Activated CD8-positive, alpha-beta memory T cell treated with anti-CD3 and anti-CD28 coated beads, Interleukin-2, amount 50 U/mL, for 1 hour (primary cell): Measurements from ENCODE around the gene TRPM6.
"Not testable (repeated sequence)": the region's sequence is repeated elsewhere in the genome, so short reads cannot be mapped to it uniquely, and the experiment has no call there.

Source experiments
- DNase-seq: peaks from one replicate; pipeline ENCODE4 v3.0.0-alpha.2; 2020; ENCODE audit errors: extremely low read depth

Gene TRPM6

DNA sequence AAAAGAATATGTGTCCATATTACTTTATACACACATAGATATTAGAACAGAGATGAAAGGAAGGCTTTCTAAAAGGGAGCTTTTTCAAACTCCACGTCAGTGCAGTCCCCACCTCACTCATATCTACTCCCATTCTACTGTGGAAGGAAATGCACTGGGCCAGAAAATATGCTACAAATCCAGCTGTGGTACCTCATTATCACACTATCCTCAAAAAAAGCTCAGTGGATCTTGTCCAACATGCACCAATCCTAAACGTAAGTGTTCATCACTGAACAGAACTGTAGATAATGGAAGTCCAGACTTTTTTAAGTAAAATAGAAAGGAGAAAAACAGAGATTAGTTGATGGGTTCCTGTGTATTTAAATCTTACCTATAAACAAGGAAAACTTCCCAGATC lies 27.9 kb downstream of the TRPM6 start:
- DNase-seq, result no peak

DNA sequence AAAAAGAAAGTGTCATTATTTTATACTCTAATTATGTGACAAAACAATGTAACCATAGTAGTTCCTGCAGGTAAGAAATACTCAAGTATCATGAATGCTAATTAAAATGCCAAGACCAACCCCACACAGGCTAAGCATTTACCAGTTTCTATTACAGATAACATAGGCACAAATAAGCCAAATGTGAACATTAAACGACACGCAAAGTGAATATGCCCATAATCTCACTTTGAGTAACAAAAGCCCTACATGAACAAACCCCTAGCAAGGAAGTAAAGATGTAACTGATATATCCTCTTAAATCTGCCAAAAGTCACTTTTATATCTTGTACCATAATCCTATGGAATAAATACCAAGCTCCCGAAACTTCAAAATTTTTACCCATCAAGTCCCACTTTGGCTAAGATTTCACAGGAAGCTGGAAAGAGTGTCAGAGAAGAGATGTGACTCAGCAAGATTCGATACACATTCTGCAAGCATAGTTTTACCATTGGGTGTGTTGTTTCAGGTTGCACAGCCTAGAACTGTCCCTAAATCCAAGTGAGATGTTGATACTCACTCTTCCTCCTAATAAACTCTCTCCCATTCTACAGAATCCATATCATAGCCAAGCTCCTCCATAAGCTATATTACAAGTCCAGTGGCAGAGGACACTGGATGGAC lies 28.8 kb downstream of the TRPM6 start:
- DNase-seq, result no peak

DNA sequence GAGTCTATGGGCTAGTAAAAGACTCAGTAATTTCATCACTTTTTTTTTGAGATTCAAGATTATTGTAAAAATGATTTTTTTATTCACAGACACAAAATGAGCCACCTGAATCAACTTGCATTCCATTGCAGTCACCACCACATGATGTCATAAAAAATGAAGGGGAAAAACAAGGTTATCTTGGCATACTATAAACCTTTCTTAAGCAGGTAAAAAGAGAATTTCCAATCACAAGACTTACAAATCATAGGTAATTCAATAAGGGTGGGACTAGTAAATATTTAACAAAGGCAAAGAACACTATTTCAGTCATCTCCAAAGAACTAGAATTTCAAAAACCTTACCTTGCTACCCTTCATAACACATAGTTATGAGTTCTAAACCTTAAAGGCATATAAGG lies 30.7 kb downstream of the TRPM6 start:
- no peak for DNase-seq

DNA sequence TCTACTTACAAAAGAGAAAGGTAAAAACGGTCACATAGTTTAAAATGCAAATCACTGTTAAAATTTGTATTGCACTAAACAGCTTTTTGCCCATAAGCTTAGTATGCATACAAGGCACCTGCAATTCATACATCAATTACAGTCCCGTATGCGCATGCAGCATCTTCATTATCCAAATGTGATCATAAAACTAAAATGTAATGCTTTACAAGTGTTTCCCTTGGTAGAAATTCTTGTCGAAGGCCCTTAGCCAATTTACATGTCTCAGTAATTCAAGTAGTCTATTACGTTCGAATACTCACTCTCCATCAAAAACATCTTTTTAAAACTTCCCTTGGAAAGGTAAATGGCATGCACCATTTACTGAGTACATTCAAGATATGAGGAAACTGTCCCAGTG lies 32.6 kb downstream of the TRPM6 start:
- no peak for DNase-seq

DNA sequence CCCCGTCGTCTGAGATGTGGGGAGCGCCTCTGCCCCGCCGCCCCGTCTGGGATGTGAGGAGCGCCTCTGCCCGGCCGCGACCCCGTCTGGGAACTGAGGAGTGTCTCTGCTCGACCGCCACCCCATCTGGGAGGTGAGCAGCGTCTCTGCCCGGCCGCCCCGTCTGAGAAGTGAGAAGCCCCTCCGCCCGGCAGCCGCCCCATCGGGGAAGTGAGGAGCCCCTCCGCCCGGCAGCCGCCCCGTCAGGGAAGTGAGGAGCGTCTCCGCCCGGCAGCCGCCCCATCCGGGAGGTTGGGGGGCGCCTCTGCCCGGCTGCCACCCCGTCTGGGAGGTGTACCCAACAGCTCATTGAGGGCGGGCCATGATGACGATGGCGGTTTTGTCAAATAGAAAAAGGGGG lies 34.7 kb downstream of the TRPM6 start:
- DNase-seq, result not testable (repeated sequence)

DNA sequence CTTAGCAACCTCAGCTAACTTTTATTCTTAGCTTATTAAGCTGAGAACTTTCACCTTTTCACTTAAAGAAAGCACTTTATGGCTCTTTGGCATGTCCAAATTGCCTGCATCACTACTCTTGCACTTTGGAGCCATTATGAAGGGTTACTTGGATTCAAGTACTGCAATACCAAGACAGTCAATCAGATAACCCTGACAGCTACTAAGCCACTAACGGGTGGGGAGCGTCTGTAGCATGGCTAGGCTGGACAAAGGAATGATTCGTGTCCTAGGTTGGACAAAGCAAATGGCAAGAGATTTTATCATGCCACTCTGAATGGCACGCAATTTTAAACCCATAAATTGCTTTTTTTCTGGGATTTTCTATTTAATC lies 39.6 kb downstream of the TRPM6 start:
- no peak for DNase-seq

DNA sequence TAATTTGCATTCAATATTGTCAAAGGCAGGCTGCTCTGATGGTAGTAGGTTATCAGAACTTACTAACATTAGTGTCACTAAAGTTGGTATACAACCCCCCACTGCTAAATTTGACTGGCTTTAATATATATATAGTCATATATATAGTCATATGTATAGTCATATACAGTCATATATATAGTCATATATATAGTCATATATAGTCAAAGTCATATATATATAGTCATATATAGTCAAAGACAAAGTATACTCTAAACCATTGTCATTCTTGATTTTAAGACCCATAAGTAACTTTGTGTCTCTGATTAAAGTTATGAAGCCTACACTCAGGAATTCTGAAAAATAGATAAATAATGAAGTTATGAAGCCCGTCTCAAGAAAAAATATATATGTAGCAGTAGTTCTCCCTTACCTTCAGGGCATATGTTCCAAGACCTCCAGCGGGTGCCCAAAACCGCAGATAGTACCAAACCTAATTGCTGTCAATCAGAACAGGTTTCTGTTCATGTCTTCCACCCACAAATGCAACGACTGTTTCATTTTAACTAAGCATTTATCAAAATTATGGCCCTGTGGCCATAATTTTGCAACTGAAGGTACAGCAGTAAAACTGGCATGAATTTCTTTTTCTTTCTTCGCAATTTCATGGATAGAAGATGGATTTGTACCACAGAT lies 40.1 kb downstream of the TRPM6 start:
- DNase-seq, result no peak

DNA sequence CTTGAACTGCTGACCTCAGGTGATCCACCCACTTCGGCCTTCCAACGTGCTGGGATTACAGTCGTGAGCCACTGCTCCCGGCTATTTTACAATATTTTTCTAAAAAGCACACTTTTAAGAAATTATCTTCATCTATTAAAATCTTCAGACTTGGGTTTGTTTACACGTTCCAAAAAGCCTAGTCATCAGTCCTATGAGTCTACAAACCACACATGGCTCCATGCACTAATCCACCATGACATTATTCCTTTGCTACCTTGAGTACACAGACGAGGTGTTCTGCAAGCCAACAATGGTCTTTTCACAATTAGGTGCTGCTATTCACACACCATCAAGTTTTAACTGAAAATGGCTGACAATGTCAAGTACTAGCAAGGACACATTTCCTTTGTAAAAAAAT lies 41.0 kb downstream of the TRPM6 start:
- DNase-seq, result no peak

DNA sequence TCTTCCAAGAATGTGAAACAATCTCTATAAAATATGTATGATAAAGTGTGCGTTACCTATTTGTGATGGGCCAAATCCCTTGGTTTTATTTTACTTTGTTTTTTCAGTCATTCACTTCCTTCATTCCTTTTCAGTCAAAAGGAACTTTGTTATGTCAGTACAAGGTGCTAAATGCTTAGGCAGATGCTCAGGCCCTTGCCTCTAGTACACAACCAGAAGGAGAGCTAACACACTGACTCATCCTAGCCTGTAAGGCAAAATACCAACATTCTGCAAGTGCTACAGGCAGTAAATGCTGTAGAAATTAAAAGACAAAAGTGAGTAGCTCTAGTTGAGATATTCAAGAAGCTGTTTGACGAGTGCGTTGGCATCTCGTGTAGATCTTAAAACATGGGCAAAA lies 49.4 kb downstream of the TRPM6 start:
- no peak for DNase-seq

DNA sequence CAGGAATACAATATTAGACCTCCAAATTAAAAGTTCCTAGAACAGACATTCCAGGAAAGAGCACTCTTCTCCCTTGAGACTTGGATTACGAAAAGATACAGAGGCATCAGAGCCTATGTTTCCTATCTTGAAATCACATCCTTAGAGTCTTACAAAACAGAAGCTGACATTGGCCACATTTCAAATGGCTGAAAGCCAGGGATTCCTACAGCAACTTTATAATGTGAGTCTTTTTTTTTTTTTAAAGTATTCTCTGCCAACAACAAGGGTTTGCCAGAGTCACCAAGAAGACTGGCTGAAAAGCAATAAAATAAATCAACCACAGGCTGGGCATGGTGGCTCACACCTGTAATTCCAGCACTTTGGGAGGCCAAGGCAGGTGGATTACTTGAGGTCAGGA lies 63.1 kb downstream of the TRPM6 start:
- no peak for DNase-seq

DNA sequence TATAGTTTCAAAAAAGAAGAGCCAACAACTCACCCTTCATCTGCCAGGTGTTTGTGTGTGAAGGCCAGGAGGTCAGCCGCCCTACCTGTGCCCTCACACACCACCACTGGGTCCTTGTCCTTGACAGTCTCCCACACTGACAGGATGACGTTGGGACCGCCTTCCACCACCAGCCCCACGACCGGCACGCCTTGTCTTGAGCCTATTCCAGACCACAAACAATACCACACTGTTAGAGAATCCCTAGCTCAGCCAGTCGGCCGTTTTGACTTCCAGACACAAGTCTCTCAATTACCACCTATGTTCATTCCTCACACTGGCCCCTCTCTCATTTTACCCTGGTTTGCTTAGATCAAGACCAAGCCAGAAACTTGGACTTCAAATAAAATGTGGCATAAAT lies 66.1 kb downstream of the TRPM6 start:
- no peak for DNase-seq

DNA sequence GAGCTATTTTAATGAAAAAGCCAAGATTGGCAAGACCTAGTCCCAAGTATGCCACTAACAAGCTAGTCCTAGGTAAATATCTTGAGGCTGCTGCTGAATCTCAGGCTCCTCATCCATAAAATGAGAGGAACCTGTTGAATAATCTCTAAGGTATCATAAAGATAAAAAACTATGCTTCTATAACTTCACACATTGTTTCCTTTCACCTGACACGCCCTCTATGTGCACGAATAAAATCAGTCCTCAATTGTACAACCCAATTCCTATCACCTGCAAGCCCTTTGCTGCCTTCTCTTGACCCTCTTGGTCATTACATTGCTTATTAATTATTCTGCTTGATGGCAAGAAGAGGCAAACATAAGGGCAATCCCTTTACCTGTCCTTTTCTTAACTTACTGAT lies 69.9 kb downstream of the TRPM6 start:
- DNase-seq, result no peak

DNA sequence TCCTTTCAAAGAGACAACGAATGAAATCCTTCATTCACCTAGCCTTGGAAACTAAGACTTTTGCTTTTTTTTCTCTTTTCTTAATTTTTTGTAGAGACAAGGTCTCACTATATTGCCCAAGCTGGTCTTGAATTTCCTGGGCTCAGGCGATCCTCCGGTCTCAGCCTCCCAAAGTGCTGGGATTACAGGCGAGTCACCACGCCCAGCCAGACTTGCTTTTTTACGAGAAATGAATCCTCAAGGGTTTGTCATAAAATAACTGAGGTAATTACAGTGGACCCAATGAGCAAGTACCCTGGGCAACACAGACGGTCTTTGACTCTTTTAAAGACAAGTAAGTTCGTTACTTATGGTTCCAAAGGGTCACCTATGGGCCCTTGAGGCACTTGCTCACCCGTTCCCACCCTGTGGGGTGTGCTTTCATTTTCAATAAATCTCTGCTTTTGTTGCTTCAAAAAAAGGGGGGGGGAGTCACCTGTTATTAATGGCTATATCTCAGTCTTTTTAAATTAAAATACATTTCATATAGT lies 70.4 kb downstream of the TRPM6 start:
- DNase-seq, result no peak

DNA sequence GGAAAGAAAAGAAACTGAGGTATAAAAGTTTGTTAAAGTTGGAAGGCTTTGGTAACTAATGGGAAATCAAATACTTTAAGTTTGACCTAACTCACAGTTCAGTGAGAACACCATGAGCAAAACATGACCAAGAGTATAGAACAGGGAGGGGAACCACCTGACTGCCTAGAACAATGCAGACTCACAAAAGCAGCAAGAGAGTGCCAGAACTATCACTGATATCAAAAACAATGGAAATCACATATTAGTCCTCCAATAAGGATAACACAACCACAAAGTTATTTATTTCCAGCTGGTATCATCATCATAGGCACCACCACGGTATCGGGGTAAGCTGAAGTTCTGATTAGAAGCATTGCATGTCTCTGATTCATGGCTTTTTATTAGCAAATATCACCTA lies 77.5 kb downstream of the TRPM6 start:
- DNase-seq, result no peak

DNA sequence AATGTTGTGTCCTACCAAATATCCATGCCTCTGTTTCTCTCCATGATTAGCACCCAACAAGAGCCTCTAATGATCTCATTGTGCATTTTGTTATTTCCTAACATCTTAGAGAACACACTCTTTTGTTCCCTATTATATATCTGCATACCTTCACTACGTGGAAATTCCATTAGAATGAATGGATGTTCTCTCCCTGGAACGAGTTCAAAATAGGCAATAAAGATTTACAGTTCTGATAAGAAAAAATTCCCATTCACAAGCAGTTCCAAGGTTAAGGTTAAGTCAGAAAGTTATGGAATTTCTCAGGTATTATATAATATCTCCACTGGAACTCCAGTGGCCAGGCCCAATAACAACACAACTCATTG lies 83.7 kb downstream of the TRPM6 start:
- DNase-seq, result no peak

DNA sequence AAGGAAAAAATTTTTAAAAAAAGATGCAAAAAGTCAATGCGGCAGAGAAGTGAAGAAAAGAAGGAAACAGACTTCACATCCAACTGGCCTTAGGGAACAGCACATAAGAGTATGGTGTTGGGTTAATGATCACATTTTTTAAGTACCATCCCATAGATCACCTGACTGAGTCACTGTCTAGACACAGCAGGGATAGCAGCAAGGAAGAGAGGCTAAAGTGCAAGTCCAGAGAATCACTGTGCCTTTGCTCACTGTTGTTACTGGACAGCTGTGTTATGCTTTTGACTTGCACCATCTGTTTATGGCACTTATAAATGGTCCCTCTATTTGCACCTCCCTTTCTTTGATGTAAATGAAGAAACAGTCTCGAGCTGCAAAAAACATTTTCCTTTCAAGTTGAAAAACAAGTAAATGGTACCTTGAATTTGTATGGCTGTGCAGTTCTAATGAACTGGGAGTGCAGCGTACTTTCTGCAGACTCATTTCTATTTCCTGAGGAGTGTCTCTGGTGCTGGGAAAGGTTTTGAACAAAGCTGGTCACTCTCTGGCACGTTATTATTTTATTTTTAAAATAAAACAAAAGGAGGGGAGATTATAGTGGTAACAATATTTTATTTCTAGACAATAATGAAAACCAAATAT lies 84.2 kb downstream of the TRPM6 start:
- no peak for DNase-seq

DNA sequence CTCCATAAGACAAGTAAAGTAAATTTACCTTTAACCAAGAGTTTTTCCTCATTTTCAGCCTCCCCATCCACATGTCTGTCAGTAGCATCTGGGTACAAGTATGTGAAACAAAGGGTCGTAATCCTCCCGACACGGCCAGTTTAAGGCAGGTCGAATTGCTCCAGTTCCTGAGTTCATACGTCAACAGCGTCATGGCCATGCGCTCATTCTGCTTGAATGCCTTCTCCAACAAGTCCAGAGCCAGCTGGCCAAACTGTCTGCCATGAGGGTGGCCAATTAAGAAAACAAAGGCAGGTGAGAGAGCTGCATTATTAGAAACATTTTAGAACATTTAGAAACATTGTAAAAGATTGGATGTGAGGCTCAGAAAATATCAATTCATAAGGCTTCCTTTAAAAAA lies 87.5 kb downstream of the TRPM6 start:
- no peak for DNase-seq

DNA sequence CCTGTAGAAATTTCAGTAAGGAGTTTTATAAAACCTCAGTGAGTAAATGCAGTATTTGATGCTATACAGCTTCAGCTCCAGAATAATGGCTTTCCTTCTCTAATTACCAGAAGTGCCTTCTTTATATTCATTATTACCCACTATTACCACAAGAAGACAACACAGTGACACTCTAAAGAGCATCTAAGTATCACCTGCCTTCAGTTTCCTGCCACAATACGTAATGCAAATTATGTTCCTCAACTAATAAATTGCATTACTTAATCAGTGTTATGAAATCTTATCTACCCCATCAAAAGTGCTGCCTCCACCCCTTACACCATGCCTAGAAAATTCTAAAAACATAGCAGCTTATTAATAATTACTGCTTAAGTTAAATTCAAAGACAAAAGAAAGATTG lies 91.9 kb downstream of the TRPM6 start:
- DNase-seq, result no peak

DNA sequence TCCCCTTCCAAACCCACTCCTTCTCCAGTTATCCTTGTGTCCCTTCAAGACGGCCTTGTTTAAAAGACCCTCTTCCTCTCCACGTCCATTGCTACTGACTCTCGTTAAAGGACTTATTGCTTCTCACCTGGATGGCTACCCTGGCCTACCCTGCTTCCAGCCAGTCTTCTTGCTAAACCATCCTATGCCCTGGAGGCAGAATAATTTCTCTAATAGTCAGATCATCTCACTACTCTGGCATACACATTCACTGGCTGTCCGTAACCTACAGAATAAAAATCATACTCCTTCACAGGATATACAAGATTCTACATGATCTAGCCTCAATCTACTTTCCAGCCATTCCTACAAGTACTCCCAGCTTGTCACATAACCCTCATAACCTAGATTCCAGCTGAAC lies 92.6 kb downstream of the TRPM6 start:
- no peak for DNase-seq

DNA sequence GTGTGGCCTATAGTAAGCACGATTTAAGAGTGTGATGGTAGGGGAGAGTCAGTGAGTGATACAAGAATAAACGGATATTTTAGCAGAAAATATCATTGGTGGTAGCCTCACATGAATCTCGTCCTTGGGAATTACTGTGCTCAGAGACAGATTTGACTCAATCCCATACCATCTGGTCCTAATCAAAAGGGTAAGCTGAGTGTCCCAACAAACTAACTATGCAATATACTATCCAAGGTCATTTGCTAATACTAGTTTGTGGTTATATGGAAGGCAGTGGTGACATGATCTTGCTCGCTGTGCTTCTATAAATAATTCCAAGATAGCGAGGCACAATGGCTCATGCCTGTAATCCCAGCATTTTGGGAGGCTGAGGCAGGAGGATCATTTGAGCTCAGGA lies 103.2 kb downstream of the TRPM6 start:
- DNase-seq, result no peak

DNA sequence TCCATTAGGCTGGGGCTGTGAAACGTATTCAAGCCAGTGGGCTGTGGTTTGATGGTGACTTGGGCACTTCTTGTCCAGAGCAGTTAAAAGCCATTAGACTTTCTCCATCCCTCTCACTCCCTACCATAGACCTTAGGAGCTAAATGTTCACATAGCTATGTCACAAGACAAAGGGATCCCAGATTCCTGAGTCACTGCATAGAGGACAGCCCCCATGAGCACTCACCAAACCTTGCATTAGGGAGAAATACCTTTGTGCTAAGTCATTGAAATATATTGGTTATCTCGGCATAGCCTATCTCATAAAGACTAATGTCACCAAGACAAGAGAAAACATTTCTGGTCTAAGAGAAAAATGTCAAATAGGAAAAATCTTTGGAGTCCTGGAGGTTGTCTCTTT lies 104.3 kb downstream of the TRPM6 start:
- DNase-seq, result no peak

DNA sequence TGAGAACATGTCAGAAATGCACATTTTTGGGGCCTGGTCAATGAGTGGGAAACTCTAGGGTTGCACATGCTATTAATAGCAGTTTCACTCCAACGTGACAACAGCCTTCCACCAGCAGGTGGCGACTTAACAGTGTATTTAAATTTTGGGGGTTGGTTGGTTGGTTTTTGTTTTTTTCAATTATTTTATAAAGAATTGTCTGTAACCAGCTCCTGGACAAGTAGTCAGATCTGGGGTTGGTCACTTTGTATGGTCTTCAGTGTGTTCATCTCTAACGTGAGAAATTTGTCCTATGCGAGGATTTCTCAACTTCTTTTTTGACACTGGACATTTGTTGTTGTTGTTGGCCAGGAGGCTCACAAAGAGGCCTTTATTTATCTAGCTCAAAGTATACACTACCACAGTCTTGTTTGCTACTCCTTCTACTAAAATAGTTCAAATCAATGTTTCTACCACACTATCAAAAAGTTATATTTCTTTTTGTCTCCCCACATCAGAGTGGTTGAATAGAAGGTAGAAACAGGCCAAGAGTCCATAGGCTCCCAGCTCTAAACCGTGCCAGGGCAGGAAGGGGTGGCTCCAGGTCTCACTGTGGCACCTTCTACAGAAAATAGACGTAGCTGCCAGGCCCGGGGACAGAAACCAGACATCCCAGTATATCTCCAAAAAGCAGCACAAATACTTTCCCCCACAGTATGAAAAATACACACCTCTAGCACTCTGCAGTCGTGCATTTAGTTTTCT lies 110.4 kb downstream of the TRPM6 start:
- DNase-seq, result no peak

DNA sequence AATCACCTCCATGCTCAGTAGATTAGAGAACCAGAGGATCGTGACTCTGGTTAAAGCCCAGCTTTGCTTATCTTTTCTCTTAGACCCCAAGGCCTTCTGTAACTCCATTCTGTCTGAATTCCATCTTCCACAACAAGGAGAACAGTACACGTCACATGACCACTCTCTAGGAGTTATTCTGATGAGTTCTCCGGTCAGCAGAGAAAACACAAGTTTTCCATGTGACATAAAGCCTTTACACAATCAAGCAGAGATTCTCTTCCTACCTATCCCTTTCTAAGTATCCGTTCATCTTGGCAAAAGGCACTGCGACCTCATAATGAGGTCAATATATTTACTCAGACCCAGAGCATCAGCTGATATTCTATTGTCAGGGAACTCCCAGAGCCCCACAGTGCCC lies 112.3 kb downstream of the TRPM6 start:
- no peak for DNase-seq
